Caco-2 (cell line): ENCODE data around the gene CD2AP. TPM values are rescaled to one million over a fixed set of nuclear protein-coding genes. Genes with fewer than 3 reads are reported as not detected.
"Not testable (repeated sequence)": the region's sequence is repeated elsewhere in the genome, so short reads cannot be mapped to it uniquely, and the experiment has no call there.

Experiments
- BruUV-seq: library from RNA; stranded (reverse); fragments of 400-500 nt; replicated peaks from 2 replicates; lab custom pipeline; 2021; lab: Mats Ljungman, UMichigan
- CTCF ChIA-PET: fragments of 300-600 bp; sonication (Branson Sonifier 250); formaldehyde crosslinking; loops from one replicate; lab custom pipeline; 2022; ENCODE audit warnings: antibody characterized with exemption; lab: Charles Lee
- POLR2A ChIA-PET: fragments of 300-600 bp; sonication (Branson Sonifier 250); formaldehyde crosslinking; loops from one replicate; lab custom pipeline; 2022; ENCODE audit warnings: antibody characterized with exemption; lab: Charles Lee
- DNase-seq, 2 experiments: peaks; one replicate each; pipeline versions ENCODE4 v3.0.0 to v3.0.0-alpha.2; 2020 to 2022
- H3K27me3 ChIP-seq: replicated peaks from 2 replicates; pipeline ENCODE4 v1.6.0; 2011; ENCODE audit warnings: low read length; ENCODE audit not compliant: control insufficient read depth, insufficient read depth
- H3K36me3 ChIP-seq: 2 replicates; pipeline ENCODE4 v1.5.1; 2011; ENCODE audit warnings: low read length; ENCODE audit not compliant: control insufficient read depth, insufficient read depth
- H3K4me1 ChIP-seq: fragments of 250-450 bp; sonication (Bioruptor Pico); 2 replicates; pipeline ENCODE4 v1.5.1; 2020; ENCODE audit warnings: mild to moderate bottlenecking
- H3K4me3 ChIP-seq: 2 replicates; pipeline ENCODE4 v1.5.1; 2011; ENCODE audit warnings: low read depth, mild to moderate bottlenecking, control low read depth, low read length
- H3K9me3 ChIP-seq: fragments of 250-450 bp; sonication (Bioruptor Pico); 2 replicates; pipeline ENCODE4 v1.5.1; 2020; ENCODE audit warnings: mild to moderate bottlenecking, moderate library complexity
- H3K27ac Mint-ChIP-seq: one replicate; pipeline ENCODE4 v1.8.0; 2022; ENCODE audit warnings: mixed read lengths; ENCODE audit not compliant: unreplicated experiment
- H3K27me3 Mint-ChIP-seq: one replicate; pipeline ENCODE4 v1.8.0; 2022; ENCODE audit warnings: mixed read lengths; ENCODE audit not compliant: insufficient read depth, unreplicated experiment
- H3K36me3 Mint-ChIP-seq: one replicate; pipeline ENCODE4 v1.8.0; 2022; ENCODE audit warnings: mild to moderate bottlenecking, mixed read lengths; ENCODE audit not compliant: insufficient read depth, unreplicated experiment
- H3K4me1 Mint-ChIP-seq: one replicate; pipeline ENCODE4 v1.8.0; 2022; ENCODE audit warnings: low read depth, mixed read lengths; ENCODE audit not compliant: unreplicated experiment
- H3K4me3 Mint-ChIP-seq: one replicate; pipeline ENCODE4 v1.8.0; 2022; ENCODE audit warnings: mild to moderate bottlenecking, moderate library complexity, mixed read lengths; ENCODE audit not compliant: unreplicated experiment
- H3K9me3 Mint-ChIP-seq: one replicate; pipeline ENCODE4 v1.8.0; 2022; ENCODE audit warnings: mixed read lengths; ENCODE audit not compliant: unreplicated experiment
- CTCF ChIP-seq, 2 experiments: fragments of 200-600 bp in 1 of 2; IDR thresholded peaks; 1 replicate in 1 of 2; 2 replicates in 1 of 2; pipeline versions ENCODE4 v1.5.1 to v1.8.0; 2011 to 2022; ENCODE audit warnings: antibody characterized with exemption in 1 of 2, control low read depth in 1 of 2, inconsistent platforms in 1 of 2, low read depth in 1 of 2, low read length in 1 of 2, mild to moderate bottlenecking in 1 of 2, moderate library complexity in 1 of 2; ENCODE audit not compliant: insufficient read depth in 1 of 2, severe bottlenecking in 1 of 2, unreplicated experiment in 1 of 2
- intact Hi-C: fragments of 100-400 bp; cut with micrococcal nuclease; formaldehyde crosslinking; loops from one replicate; pipeline ENCODE4 v1.10.0; 2022; ENCODE audit not compliant: unreplicated experiment
- total RNA-seq: library from RNA; stranded (reverse); gene quantifications from 2 replicates; pipeline ENCODE4 v1.2.3, GENCODE V29; 2022

The CD2AP gene
- total RNA-seq, 1 experiment from 2014 or later: 65.3 TPM

DNA sequence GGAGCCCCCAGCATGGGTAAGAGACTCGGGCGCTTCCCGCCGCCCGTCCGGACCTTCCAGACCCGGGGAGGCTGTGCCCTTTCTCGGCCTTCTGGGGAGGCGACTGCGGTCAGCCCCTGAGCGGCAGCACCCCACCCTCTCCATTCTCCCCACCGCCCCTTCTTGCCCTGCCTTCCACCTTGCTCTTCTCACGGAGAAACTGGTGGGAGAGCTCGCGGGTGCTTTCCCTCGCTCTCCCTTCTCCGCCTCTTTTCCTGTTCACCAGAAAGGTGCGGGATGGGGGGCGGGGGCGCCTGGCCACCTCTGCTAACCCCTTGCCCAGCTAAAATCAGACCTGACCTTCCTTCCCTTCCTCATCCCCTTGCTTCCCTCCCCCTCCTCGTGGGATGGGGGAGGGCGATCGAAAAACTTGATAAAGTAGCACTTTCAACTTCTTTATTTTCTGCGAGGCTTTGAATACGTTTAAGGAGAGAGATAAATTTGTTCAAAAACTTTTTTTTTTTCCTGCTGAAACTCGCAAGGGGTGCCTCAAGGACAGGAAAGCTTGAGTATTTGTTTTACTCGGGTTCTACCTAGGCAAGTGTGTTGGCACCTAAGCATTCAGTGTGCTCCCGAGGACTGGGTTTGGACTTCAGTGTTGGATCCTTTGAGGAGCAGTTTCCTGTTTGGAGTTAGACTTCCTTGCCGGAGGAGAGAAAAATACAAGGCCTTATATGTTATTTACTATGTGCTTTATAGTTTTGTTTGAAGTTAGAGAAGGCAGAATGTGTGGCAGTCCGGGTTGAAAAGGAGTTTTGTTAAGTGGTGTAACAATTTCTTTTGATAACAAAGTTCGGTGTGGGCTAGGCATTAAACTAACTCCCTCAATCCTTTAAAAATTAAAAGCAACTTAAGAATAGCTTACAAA lies 897 bp downstream of the CD2AP start:
- H3K4me3 ChIP-seq: peak overlapping the region; percentile 78
- TSS peak; percentile 36 for BruUV-seq
- Mint-ChIP-seq H3K4me1 (peaks cover 36% of the 10 kb centered on the region), H3K27me3 (no peaks in the 10 kb centered on the region), H3K4me3 (peak overlapping the region; percentile 97), H3K36me3 (peaks cover 18% of the 10 kb centered on the region), H3K9me3 (no peaks in the 10 kb centered on the region), H3K27ac (peak overlapping the region; percentile 93)
- intact Hi-C loops: loop anchor here (1.0 kb wide), 1 partner anchor 64 kb away; no protein-coding TSS in a partner anchor
- CTCF ChIA-PET: interaction anchor here (1.1 kb wide), 1 partner anchor 161 kb away, joined by 4 read pairs; no protein-coding TSS in a partner anchor
- no peak for DNase-seq
- H3K9me3 ChIP-seq: no peaks in the 10 kb centered on the region
- TF ChIP-seq CTCF (IDR thresholded peaks at IDR 0.05; ENCODE audit: insufficient read depth in 1 of 2, low read depth in 1 of 2, low read length in 1 of 2, severe bottlenecking in 1 of 2, unreplicated experiment in 1 of 2): no peak
- no peaks in the 10 kb centered on the region for H3K36me3 ChIP-seq
- POLR2A ChIA-PET: interaction anchor here (0.6 to 2.1 kb wide), 10 partner anchors 8 to 1841 kb away, joined by 3 to 27 read pairs (median 8); no protein-coding TSS in a partner anchor
- peaks cover 22% of the 10 kb centered on the region for H3K4me1 ChIP-seq
- H3K27me3 ChIP-seq: no peaks in the 10 kb centered on the region

- peaks cover 23% of the 10 kb centered on the region for H3K36me3 Mint-ChIP-seq
- H3K27me3 Mint-ChIP-seq: no peaks in the 10 kb centered on the region
- H3K9me3 Mint-ChIP-seq: no peaks in the 10 kb centered on the region
- BruUV-seq: no TSS peak
- Histone ChIP-seq H3K36me3 (no peaks in the 10 kb centered on the region), H3K4me1 (peaks cover 29% of the 10 kb centered on the region), H3K9me3 (no peaks in the 10 kb centered on the region), H3K4me3 (peak overlapping the region; percentile 78), H3K27me3 (no peaks in the 10 kb centered on the region)
- peaks cover 43% of the 10 kb centered on the region for H3K4me1 Mint-ChIP-seq
- intact Hi-C loops: no loop called here
- no peak for TF ChIP-seq CTCF (IDR thresholded peaks at IDR 0.05; ENCODE audit: insufficient read depth in 1 of 2, low read depth in 1 of 2, low read length in 1 of 2, severe bottlenecking in 1 of 2, unreplicated experiment in 1 of 2)
- peak overlapping the region; percentile 97 for H3K4me3 Mint-ChIP-seq
- H3K27ac Mint-ChIP-seq: peak overlapping the region; percentile 93
- CTCF ChIA-PET: no interaction called here
- no peak for DNase-seq
- POLR2A ChIA-PET: no interaction called here
Measured at GRCh38 chr6:47479140-47479508, 1.5 kb downstream of the CD2AP start.

GRCh38 chr6:47479874-47480273 lies 2.3 kb downstream of the CD2AP start:
- Mint-ChIP-seq H3K27me3 (no peaks in the 10 kb centered on the region), H3K9me3 (no peaks in the 10 kb centered on the region), H3K36me3 (peaks cover 24% of the 10 kb centered on the region), H3K27ac (no peak overlapping the region), H3K4me1 (peaks cover 50% of the 10 kb centered on the region), H3K4me3 (peak overlapping the region; percentile 97)
- no peak for TF ChIP-seq CTCF (IDR thresholded peaks at IDR 0.05; ENCODE audit: insufficient read depth in 1 of 2, low read depth in 1 of 2, low read length in 1 of 2, severe bottlenecking in 1 of 2, unreplicated experiment in 1 of 2)
- DNase-seq: no peak
- no TSS peak for BruUV-seq
- intact Hi-C loops: no loop called here
- Histone ChIP-seq H3K9me3 (no peaks in the 10 kb centered on the region), H3K4me1 (peaks cover 36% of the 10 kb centered on the region), H3K36me3 (no peaks in the 10 kb centered on the region), H3K4me3 (peak overlapping the region; percentile 78), H3K27me3 (no peaks in the 10 kb centered on the region)
- POLR2A ChIA-PET: no interaction called here
- CTCF ChIA-PET: no interaction called here

DNA sequence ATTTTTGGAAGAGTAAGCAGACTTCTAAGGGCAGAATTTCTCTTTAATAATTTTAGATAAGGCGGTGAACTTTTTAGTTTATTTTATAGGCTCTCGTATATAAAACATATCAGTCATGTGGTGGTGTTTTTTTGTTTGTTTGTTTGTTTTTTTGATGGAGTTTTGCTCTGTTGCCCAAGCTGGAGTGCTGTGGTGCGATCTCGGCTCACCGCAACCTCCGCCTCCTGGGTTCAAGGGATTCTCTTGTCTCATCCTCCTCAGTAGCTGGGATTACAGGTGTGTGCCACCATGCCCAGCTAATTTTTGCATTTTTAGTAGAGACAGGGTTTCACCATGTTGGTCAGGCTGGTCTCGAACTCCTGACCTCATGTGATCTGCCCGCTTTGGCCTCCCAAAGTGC lies 3.6 kb downstream of the CD2AP start:
- Mint-ChIP-seq H3K36me3 (peaks cover 25% of the 10 kb centered on the region), H3K4me3 (peak overlapping the region; percentile 97), H3K4me1 (peaks cover 47% of the 10 kb centered on the region)
- H3K36me3 ChIP-seq, H3K9me3 Mint-ChIP-seq, intact Hi-C loops, H3K27me3 ChIP-seq, DNase-seq, POLR2A ChIA-PET, H3K27me3 Mint-ChIP-seq, H3K4me3 ChIP-seq, CTCF ChIA-PET, BruUV-seq, H3K27ac Mint-ChIP-seq, H3K9me3 ChIP-seq: not testable (repeated sequence)
- H3K4me1 ChIP-seq: peaks cover 35% of the 10 kb centered on the region
